HG03103 (cell line): ENCODE results near the gene ZPR1.
"Not testable (repeated sequence)": the region's sequence is repeated elsewhere in the genome, so short reads cannot be mapped to it uniquely, and the experiment has no call there.

ENCODE experiments used
- ATAC-seq: cut with Tn5 transposase; IDR thresholded peaks from one replicate; pipeline ENCODE4 v1.9.1; 2021; ENCODE audit warnings: low read depth; ENCODE audit not compliant: unreplicated experiment

The ZPR1 gene, protein sequence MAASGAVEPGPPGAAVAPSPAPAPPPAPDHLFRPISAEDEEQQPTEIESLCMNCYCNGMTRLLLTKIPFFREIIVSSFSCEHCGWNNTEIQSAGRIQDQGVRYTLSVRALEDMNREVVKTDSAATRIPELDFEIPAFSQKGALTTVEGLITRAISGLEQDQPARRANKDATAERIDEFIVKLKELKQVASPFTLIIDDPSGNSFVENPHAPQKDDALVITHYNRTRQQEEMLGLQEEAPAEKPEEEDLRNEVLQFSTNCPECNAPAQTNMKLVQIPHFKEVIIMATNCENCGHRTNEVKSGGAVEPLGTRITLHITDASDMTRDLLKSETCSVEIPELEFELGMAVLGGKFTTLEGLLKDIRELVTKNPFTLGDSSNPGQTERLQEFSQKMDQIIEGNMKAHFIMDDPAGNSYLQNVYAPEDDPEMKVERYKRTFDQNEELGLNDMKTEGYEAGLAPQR

DNA sequence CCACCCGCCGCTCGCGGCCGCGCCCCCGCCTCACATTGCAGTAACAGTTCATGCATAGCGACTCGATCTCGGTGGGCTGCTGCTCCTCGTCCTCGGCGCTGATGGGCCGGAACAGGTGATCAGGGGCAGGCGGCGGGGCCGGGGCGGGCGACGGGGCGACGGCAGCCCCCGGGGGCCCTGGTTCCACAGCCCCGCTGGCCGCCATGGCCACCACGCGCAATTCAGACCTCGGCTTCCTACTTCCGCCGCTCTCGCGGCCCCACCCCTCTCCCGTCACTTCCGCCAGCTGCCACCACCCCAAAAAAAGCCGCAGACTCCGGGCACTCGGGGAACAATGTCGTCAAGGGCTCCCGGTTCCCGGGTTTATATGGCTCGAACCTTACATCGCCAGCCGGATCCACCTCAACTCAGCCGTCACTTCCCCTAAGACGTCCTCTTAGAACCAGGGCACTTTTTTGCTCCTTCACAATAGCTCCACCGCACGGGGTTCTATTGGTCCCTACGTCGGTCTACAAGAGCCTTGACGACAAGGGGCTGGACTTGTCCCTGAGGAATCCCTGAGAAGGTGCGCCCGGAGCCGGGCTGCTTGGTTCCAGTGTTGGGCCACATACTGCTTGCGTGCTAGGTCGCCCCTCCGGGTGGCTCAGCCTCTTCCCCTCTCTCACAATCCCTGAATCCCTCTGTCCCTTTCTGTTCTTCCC is at the start of gene ZPR1:
TSS of gene ZPR1 (minus strand) at position 238 of the 701 bp plus-strand sequence. CDS start at position 205, 33 bp downstream.
- ATAC-seq = peak; percentile 84

DNA sequence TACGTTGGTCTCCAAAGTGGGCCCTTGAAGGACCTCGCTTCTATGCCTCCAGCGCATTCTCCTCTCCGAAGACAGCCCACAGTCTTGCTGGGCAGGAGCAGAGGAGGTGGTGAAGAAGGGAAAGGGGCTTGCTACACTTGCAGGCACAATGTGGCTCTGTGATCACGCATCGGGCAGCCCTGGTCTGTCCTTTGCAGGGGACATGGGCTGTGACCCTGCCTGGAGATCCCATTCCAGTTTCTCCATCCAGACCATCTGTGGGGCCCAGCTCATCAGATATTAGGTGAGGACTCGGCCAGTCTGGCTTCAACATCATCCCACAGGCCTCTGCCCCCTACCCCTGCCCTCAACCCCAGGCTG is 48.8 kb upstream of the ZPR1 start:
- ATAC-seq = no peak

DNA sequence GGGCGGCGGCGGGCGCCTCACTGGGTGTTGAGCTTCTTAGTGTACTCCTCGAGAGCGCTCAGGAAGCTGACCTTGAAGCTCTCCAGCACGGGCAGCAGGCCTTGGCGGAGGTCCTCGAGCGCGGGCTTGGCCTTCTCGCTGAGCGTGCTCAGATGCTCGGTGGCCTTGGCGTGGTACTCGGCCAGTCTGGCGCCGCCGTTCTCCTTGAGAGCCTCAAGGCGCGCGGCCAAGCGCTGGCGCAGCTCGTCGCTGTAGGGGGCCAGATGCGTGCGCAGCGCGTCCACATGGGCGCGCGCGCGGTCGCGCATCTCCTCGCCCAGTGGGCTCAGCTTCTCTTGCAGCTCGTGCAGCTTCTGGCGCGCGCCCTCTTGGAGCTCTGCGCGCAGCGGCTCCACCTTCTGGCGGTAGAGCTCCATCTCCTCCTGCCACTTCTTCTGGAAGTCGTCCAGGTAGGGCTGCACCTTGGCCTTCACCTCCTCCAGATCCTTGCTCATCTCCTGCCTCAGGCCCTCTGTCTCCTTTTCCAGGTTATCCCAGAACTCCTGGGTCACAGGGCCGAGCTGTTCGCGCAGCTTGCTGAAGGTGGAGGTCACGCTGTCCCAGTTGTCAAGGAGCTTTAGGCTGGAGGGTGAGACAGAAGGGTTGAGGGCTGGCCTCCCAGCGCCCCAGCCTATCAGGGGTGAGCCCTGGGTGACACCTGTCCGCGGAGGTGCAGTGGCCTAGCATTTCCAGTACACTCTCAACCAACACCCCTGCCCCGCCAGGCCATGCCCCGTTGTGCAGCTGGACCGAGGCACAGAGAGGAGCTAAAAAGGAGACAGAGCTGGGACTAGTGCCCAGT is 48.2 kb upstream of the ZPR1 start:
- peak; percentile 57 for ATAC-seq

DNA sequence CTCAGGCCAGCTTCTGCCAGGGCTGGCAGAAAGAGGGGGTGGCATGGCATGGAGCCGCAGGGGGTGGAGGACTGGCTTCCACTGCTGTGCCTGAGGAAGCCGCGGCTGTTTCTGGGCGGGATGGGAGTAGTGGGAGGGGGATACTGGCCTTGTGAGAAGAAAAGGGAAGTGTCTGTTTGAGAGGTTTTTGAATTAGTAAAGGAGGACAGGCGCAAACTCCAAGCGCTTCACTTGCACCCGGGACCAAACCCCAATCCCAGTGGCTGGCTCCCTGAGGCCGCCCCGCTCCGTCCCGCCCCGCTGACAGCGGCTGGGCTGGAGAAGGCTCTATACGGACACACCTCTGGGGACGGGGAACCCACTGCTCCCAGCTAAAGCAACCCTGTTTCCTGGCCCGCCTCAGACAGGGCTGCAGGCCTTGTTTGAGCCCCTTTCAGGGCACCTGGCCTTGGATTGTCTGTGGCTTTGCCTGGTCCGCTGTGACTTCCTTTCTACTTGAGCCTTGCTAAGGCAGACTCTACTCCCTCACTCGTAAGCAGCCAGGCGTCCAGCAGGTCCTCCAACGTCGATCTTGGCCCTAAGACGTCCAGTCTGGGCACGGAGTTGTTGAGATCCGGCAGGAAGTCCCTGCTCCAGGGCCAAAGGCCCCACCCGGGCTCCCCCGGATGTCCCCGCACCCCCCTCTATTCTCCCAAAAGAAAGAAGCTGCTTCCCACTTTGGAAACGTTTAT is 47.4 kb upstream of the ZPR1 start:
- ATAC-seq = peak; percentile 10

DNA sequence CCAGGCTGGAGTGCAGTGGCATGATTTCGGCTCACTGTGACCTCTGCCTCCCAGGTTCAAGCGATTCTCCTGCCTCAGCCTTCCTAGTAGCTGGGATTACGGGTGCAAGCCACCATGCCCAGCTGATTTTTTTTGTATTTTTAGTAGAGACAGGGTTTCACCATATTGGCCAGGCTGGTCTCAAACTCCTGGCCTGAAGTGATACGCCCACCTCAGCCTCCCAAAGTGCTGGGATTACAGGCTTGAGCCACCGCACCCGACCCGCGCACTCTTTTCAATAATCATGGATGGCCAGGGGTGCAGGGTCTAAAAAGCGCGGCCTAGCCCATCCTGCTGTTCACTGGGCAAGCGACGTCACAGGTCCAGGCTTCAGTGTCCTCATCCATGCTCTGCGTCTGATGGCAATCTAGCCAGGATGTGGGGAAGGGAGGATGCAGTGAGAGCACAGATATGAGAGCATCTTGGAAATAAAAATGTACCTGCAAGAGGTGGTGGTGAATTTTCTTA is 46.8 kb upstream of the ZPR1 start:
- not testable (repeated sequence) for ATAC-seq

DNA sequence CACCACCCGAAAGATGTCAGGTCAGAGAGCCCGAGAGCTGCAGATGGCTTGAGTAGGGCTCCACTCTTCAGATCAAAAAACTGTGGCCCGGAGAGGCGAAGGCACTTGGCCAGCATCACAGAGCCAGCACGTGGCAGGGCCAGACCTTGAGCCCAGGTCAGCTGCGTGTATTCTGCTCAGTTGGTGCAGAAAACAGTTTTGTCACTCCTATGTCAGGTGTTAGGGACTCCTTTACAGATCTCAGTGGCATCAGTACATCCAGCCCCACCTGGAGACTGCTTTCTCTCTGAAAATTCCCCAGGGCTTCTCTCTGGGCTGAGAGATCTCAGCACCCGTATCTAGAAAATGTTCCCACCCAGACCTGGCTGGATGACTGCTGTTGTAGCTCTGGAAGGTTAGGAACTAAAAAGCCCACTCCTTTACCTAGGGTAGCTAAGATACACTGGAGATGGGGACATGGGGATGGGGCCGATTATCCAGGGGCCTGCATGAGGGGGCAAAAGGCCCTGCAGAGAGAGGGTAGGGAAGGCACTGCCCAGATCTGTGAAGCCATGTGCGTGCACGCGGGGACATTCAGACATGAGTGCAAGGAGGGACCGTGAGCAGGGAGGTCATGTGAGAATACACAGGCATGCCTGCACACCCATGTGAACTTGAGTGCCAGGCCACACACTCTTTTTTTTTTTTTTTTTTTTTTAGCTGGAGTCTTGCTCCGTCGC is 46.2 kb upstream of the ZPR1 start:
- no peak for ATAC-seq

DNA sequence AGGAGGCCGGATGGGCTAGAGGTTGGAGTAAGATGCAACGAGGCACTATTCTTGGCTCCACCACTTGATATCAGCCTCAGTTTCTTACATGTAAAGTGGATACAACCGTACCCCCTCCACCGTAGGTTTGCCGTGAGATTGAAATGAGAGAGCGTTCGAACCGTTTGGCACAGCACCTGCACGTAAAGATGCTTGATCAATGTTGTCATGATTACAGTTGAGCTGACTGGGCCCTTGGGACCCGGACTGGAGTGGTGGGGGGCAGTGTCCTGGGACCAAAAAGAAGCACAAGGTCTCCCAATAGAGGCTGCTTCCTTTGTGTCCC is 45.6 kb upstream of the ZPR1 start:
- no peak for ATAC-seq

DNA sequence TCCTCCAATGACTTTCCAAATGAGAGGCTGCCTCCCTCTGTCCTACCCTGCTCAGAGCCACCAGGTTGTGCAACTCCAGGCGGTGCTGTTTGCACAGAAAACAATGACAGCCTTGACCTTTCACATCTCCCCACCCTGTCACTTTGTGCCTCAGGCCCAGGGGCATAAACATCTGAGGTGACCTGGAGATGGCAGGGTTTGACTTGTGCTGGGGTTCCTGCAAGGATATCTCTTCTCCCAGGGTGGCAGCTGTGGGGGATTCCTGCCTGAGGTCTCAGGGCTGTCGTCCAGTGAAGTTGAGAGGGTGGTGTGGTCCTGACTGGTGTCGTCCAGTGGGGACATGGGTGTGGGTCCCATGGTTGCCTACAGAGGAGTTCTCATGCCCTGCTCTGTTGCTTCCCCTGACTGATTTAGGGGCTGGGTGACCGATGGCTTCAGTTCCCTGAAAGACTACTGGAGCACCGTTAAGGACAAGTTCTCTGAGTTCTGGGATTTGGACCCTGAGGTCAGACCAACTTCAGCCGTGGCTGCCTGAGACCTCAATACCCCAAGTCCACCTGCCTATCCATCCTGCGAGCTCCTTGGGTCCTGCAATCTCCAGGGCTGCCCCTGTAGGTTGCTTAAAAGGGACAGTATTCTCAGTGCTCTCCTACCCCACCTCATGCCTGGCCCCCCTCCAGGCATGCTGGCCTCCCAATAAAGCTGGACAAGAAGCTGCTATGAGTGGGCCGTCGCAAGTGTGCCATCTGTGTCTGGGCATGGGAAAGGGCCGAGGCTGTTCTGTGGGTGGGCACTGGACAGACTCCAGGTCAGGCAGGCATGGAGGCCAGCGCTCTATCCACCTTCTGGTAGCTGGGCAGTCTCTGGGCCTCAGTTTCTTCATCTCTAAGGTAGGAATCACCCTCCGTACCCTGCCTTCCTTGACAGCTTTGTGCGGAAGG is 44.8 kb upstream of the ZPR1 start:
- no peak for ATAC-seq

DNA sequence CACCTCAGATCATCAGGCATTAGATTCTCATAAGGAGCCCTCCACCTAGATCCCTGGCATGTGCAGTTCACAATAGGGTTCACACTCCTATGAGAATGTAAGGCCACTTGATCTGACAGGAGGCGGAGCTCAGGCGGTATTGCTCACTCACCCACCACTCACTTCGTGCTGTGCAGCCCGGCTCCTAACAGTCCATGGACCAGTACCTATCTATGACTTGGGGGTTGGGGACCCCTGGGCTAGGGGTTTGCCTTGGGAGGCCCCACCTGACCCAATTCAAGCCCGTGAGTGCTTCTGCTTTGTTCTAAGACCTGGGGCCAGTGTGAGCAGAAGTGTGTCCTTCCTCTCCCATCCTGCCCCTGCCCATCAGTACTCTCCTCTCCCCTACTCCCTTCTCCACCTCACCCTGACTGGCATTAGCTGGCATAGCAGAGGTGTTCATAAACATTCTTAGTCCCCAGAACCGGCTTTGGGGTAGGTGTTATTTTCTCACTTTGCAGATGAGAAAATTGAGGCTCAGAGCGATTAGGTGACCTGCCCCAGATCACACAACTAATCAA is 44.0 kb upstream of the ZPR1 start:
- ATAC-seq = no peak

DNA sequence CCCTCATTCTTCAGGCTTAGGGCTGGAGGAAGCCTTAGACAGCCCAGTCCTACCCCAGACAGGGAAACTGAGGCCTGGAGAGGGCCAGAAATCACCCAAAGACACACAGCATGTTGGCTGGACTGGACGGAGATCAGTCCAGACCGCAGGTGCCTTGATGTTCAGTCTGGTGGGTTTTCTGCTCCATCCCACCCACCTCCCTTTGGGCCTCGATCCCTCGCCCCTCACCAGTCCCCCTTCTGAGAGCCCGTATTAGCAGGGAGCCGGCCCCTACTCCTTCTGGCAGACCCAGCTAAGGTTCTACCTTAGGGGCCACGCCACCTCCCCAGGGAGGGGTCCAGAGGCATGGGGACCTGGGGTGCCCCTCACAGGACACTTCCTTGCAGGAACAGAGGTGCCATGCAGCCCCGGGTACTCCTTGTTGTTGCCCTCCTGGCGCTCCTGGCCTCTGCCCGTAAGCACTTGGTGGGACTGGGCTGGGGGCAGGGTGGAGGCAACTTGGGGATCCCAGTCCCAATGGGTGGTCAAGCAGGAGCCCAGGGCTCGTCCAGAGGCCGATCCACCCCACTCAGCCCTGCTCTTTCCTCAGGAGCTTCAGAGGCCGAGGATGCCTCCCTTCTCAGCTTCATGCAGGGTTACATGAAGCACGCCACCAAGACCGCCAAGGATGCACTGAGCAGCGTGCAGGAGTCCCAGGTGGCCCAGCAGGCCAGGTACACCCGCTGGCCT is 42.5 kb upstream of the ZPR1 start:
- ATAC-seq = no peak

DNA sequence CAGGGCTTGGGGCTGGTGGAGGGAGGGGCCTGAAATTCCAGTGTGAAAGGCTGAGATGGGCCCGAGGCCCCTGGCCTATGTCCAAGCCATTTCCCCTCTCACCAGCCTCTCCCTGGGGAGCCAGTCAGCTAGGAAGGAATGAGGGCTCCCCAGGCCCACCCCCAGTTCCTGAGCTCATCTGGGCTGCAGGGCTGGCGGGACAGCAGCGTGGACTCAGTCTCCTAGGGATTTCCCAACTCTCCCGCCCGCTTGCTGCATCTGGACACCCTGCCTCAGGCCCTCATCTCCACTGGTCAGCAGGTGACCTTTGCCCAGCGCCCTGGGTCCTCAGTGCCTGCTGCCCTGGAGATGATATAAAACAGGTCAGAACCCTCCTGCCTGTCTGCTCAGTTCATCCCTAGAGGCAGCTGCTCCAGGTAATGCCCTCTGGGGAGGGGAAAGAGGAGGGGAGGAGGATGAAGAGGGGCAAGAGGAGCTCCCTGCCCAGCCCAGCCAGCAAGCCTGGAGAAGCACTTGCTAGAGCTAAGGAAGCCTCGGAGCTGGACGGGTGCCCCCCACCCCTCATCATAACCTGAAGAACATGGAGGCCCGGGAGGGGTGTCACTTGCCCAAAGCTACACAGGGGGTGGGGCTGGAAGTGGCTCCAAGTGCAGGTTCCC is 41.8 kb upstream of the ZPR1 start, which contains the start of gene APOC3:
TSS of gene APOC3 (plus strand) at position 383 of the 659 bp plus-strand sequence. CDS start 676 bp downstream, outside the sequence.
- ATAC-seq = no peak

DNA sequence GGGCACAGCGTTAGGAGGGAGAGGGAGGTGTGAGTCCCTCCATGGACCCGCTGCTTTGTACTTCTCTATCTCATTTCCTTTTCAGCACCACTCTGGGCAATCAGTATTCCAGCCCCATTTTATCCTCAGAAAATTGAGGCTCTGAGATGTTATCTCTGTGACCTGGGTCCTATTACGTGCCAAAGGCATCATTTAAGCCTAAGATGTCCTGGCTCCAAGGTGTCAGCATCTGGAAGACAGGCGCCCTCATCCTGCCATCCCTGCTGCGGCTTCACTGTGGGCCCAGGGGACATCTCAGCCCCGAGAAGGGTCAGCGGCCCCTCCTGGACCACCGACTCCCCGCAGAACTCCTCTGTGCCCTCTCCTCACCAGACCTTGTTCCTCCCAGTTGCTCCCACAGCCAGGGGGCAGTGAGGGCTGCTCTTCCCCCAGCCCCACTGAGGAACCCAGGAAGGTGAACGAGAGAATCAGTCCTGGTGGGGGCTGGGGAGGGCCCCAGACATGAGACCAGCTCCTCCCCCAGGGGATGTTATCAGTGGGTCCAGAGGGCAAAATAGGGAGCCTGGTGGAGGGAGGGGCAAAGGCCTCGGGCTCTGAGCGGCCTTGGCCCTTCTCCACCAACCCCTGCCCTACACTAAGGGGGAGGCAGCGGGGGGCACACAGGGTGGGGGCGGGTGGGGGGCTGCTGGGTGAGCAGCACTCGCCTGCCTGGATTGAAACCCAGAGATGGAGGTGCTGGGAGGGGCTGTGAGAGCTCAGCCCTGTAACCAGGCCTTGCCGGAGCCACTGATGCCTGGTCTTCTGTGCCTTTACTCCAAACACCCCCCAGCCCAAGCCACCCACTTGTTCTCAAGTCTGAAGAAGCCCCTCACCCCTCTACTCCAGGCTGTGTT is 41.1 kb upstream of the ZPR1 start:
- no peak for ATAC-seq

DNA sequence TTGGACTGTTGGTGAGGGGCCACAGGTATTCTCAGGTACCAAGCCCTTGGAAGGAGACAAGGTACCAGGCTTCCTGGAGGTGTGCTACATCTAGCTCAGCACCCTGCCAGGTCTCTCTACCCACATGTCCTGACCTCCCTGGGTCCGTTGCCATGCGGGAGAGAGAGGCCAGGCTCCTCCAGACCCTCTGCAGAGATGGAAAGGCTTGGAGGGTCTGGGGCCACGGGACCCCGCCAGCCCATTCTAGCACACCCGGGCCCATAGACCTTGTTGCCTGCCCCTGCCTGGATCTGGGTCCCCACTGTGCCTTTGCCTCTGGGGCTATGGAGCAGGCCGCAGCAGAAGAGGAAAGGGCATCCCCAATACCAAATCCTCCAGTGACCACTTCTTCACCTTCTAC is 39.6 kb upstream of the ZPR1 start:
- no peak for ATAC-seq

DNA sequence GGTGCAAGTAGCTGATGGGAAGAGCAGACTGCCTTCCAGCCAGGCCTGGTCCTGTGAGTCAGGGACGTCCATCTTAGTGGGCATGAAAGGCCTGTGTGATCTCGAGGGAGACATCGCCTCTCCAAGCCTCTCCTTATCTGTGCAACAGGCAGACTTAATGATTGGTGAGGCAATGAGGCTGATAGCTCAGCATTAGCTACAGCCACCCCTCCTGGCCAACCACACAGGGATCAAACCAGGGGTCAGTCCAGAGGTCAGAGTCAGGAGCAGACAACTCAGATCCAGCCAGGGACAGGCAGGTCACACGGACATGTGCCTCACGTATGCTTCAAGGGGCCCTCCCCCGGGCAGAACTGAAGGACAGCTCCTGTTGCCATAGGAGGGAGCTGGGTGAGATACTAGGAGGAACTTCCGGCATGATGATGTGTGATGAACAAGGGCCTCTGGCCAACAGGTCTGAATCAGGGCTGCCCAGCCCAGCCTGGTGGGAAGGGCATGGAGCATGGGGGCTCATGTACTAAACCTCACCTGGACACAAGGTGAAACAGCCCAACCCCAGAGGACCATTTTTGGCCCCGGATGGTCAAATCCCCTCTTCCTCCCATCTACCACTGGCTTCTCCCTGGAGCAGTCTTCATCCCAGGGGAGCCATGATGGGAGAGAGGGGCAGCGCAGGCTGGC is 39.1 kb upstream of the ZPR1 start:
- no peak for ATAC-seq
